ENCODE results near the gene ODF4. TPM values are rescaled to one million over a fixed set of nuclear protein-coding genes. Genes with fewer than 3 reads are reported as not detected.

The ODF4 gene
- total and polyA plus RNA-seq, 7 experiments from 2014 or later = not detected

- Histone ChIP-seq H3K36me3 (ENCODE audit: control insufficient read depth in 2 of 3, insufficient read depth in 3 of 3, low read length in 3 of 3) (no peaks in the 10 kb centered on the region), H3K9me3 (ENCODE audit: control insufficient read depth in 2 of 3, low read length in 3 of 3) (no peaks in the 10 kb centered on the region), H3K27ac (ENCODE audit: low read depth, low read length) (no peak overlapping the region), H3K4me3 (ENCODE audit: low read length) (no peak overlapping the region), H3K4me1 (ENCODE audit: control insufficient read depth in 2 of 2, insufficient read depth in 2 of 2, low read length in 2 of 2) (peaks cover 4 to 11% of the 10 kb centered on the region in 2 donors), H3K27me3 (ENCODE audit: control insufficient read depth in 2 of 2, insufficient read depth in 2 of 2, low read length in 2 of 2) (peaks cover under 1 to 3% of the 10 kb centered on the region in 2 donors)
- Mint-ChIP-seq H3K4me1 (peaks cover 11 to 18% (median 13%) of the 10 kb centered on the region in 7 donors), H3K27me3 (peaks cover 21 to 38% (median 26%) of the 10 kb centered on the region in 5 donors), H3K27ac (no peak overlapping the region), H3K4me3 (no peak overlapping the region), H3K9me3 (peaks cover 0 to 3% (median 0%) of the 10 kb centered on the region in 11 donors), H3K36me3 (no peaks in the 10 kb centered on the region)
- DNase-seq (no peak), ATAC-seq (no peak)
- intact Hi-C loops (cut with micrococcal nuclease) = no loop called here
- ChIA-PET POLR2A (no interaction called here), CTCF (interaction anchor here (1.2 kb wide), 1 partner anchor 16 kb away, joined by 3 read pairs; no protein-coding TSS in a partner anchor)
Measured at GRCh38 chr17:8322061-8322460, 17.6 kb upstream of the ODF4 start.

GRCh38 chr17:8324132-8324531 lies 15.5 kb upstream of the ODF4 start:
- intact Hi-C loops (cut with micrococcal nuclease) = no loop called here
- Mint-ChIP-seq H3K9me3 (peaks cover 0 to 3% (median 0%) of the 10 kb centered on the region in 11 donors), H3K36me3 (no peaks in the 10 kb centered on the region), H3K27ac (no peak overlapping the region), H3K4me1 (peaks cover 11 to 23% (median 16%) of the 10 kb centered on the region in 7 donors), H3K27me3 (peaks cover 32 to 52% (median 35%) of the 10 kb centered on the region in 5 donors), H3K4me3 (no peak overlapping the region)
- Histone ChIP-seq H3K36me3 (ENCODE audit: control insufficient read depth in 2 of 3, insufficient read depth in 3 of 3, low read length in 3 of 3) (no peaks in the 10 kb centered on the region), H3K4me1 (ENCODE audit: control insufficient read depth in 2 of 2, insufficient read depth in 2 of 2, low read length in 2 of 2) (peaks cover 4 to 12% of the 10 kb centered on the region in 2 donors), H3K4me3 (ENCODE audit: low read length) (no peak overlapping the region), H3K9me3 (ENCODE audit: control insufficient read depth in 2 of 3, low read length in 3 of 3) (no peaks in the 10 kb centered on the region), H3K27ac (ENCODE audit: low read depth, low read length) (no peak overlapping the region), H3K27me3 (ENCODE audit: control insufficient read depth in 2 of 2, insufficient read depth in 2 of 2, low read length in 2 of 2) (peaks cover 3 to 9% of the 10 kb centered on the region in 2 donors)
- ChIA-PET CTCF (no interaction called here), POLR2A (no interaction called here)
- ATAC-seq (no peak), DNase-seq (no peak)

- intact Hi-C loops (cut with micrococcal nuclease) = no loop called here
- Mint-ChIP-seq H3K27me3 (peaks cover 32 to 54% (median 35%) of the 10 kb centered on the region in 5 donors), H3K27ac (no peak overlapping the region), H3K4me3 (peak overlapping the region in 1 of 10 donors; percentile 44), H3K36me3 (no peaks in the 10 kb centered on the region), H3K4me1 (peaks cover 11 to 23% (median 16%) of the 10 kb centered on the region in 7 donors), H3K9me3 (peaks cover 0 to 3% (median 0%) of the 10 kb centered on the region in 11 donors)
- H3K4me1 ChIP-seq (ENCODE audit: control insufficient read depth in 2 of 2, insufficient read depth in 2 of 2, low read length in 2 of 2) = peaks cover 4 to 12% of the 10 kb centered on the region in 2 donors
- DNase-seq = no peak
- H3K36me3 ChIP-seq (ENCODE audit: control insufficient read depth in 2 of 3, insufficient read depth in 3 of 3, low read length in 3 of 3) = no peaks in the 10 kb centered on the region
- no peaks in the 10 kb centered on the region for H3K9me3 ChIP-seq (ENCODE audit: control insufficient read depth in 2 of 3, low read length in 3 of 3)
- H3K4me3 ChIP-seq (ENCODE audit: low read length) = no peak overlapping the region
- CTCF ChIA-PET = no interaction called here
- no peak for ATAC-seq
- peaks cover 3 to 9% of the 10 kb centered on the region in 2 donors for H3K27me3 ChIP-seq (ENCODE audit: control insufficient read depth in 2 of 2, insufficient read depth in 2 of 2, low read length in 2 of 2)
- POLR2A ChIA-PET = no interaction called here
- H3K27ac ChIP-seq (ENCODE audit: low read depth, low read length) = no peak overlapping the region
Measured at GRCh38 chr17:8324923-8325322, 14.7 kb upstream of the ODF4 start.

GRCh38 chr17:8326511-8327302 lies 12.9 kb upstream of the ODF4 start:
- Mint-ChIP-seq H3K4me3 (peak overlapping the region; percentile 36 to 83 (median 78)), H3K4me1 (peaks cover 11 to 23% (median 16%) of the 10 kb centered on the region in 7 donors), H3K27me3 (peaks cover 32 to 47% (median 35%) of the 10 kb centered on the region in 5 donors), H3K9me3 (peaks cover 0 to 3% (median 0%) of the 10 kb centered on the region in 11 donors), H3K27ac (peak overlapping the region in 1 of 9 donors; percentile 13), H3K36me3 (no peaks in the 10 kb centered on the region)
- H3K4me3 ChIP-seq (ENCODE audit: low read length) = peak overlapping the region; percentile 10
- ATAC-seq (peak; percentile 71), DNase-seq (peak in 7 of 9 donors; percentile 11 to 37 (median 25))
- CTCF ChIA-PET = no interaction called here
- peaks cover 4 to 12% of the 10 kb centered on the region in 2 donors for H3K4me1 ChIP-seq (ENCODE audit: control insufficient read depth in 2 of 2, insufficient read depth in 2 of 2, low read length in 2 of 2)
- no peaks in the 10 kb centered on the region for H3K9me3 ChIP-seq (ENCODE audit: control insufficient read depth in 2 of 3, low read length in 3 of 3)
- intact Hi-C loops (cut with micrococcal nuclease) = no loop called here
- no peaks in the 10 kb centered on the region for H3K36me3 ChIP-seq (ENCODE audit: control insufficient read depth in 2 of 3, insufficient read depth in 3 of 3, low read length in 3 of 3)
- H3K27me3 ChIP-seq (ENCODE audit: control insufficient read depth in 2 of 2, insufficient read depth in 2 of 2, low read length in 2 of 2) = peaks cover 3 to 9% of the 10 kb centered on the region in 2 donors
- no peak overlapping the region for H3K27ac ChIP-seq (ENCODE audit: low read depth, low read length)
- POLR2A ChIA-PET = interaction anchor here (0.8 kb wide), 1 partner anchor 10 kb away, joined by 3 read pairs; no protein-coding TSS in a partner anchor

GRCh38 chr17:8327303-8327649 lies 12.4 kb upstream of the ODF4 start:
- ATAC-seq (peak; percentile 14), DNase-seq (no peak)
- POLR2A ChIA-PET = no interaction called here
- H3K27ac ChIP-seq (ENCODE audit: low read depth, low read length) = no peak overlapping the region
- CTCF ChIA-PET = interaction anchor here (0.8 kb wide), 1 partner anchor 11 kb away, joined by 3 read pairs; no protein-coding TSS in a partner anchor
- H3K4me1 Mint-ChIP-seq = peaks cover 11 to 23% (median 16%) of the 10 kb centered on the region in 7 donors
- no peaks in the 10 kb centered on the region for H3K9me3 ChIP-seq (ENCODE audit: control insufficient read depth in 2 of 3, low read length in 3 of 3)
- H3K4me3 Mint-ChIP-seq = peak overlapping the region in 9 of 10 donors; percentile 36 to 83 (median 77)
- no peaks in the 10 kb centered on the region for H3K36me3 Mint-ChIP-seq
- H3K36me3 ChIP-seq (ENCODE audit: control insufficient read depth in 2 of 3, insufficient read depth in 3 of 3, low read length in 3 of 3) = no peaks in the 10 kb centered on the region
- H3K27me3 Mint-ChIP-seq = peaks cover 32 to 46% (median 35%) of the 10 kb centered on the region in 5 donors
- H3K27ac Mint-ChIP-seq = no peak overlapping the region
- H3K4me1 ChIP-seq (ENCODE audit: control insufficient read depth in 2 of 2, insufficient read depth in 2 of 2, low read length in 2 of 2) = peaks cover 4 to 12% of the 10 kb centered on the region in 2 donors
- intact Hi-C loops (cut with micrococcal nuclease) = no loop called here
- H3K9me3 Mint-ChIP-seq = peaks cover 0 to 3% (median 0%) of the 10 kb centered on the region in 11 donors
- peak overlapping the region; percentile 10 for H3K4me3 ChIP-seq (ENCODE audit: low read length)
- H3K27me3 ChIP-seq (ENCODE audit: control insufficient read depth in 2 of 2, insufficient read depth in 2 of 2, low read length in 2 of 2) = peaks cover 3 to 9% of the 10 kb centered on the region in 2 donors

- Mint-ChIP-seq H3K4me1 (peaks cover 0 to 9% (median 2%) of the 10 kb centered on the region in 7 donors), H3K4me3 (no peak overlapping the region), H3K27me3 (peaks cover 6 to 21% (median 16%) of the 10 kb centered on the region in 5 donors), H3K27ac (no peak overlapping the region), H3K36me3 (no peaks in the 10 kb centered on the region), H3K9me3 (peaks cover 0 to 4% (median 0%) of the 10 kb centered on the region in 11 donors)
- ChIA-PET CTCF (interaction anchor here (1.1 to 1.3 kb wide), 2 partner anchors 31 to 45 kb away, joined by 3 read pairs; partner anchors contain the start of gene KRABD2), POLR2A (interaction anchor here (0.7 kb wide), 1 partner anchor 16 kb away, joined by 3 read pairs; no protein-coding TSS in a partner anchor)
- H3K36me3 ChIP-seq (ENCODE audit: control insufficient read depth in 2 of 3, insufficient read depth in 3 of 3, low read length in 3 of 3) = no peaks in the 10 kb centered on the region
- no peak for DNase-seq
- H3K9me3 ChIP-seq (ENCODE audit: control insufficient read depth in 2 of 3, low read length in 3 of 3) = no peaks in the 10 kb centered on the region
- peaks cover 0 to under 1% of the 10 kb centered on the region in 2 donors for H3K4me1 ChIP-seq (ENCODE audit: control insufficient read depth in 2 of 2, insufficient read depth in 2 of 2, low read length in 2 of 2)
- no peak overlapping the region for H3K4me3 ChIP-seq (ENCODE audit: low read length)
- no peak overlapping the region for H3K27ac ChIP-seq (ENCODE audit: low read depth, low read length)
- ATAC-seq = no peak
- intact Hi-C loops (cut with micrococcal nuclease) = no loop called here
- peaks cover 0 to 8% of the 10 kb centered on the region in 2 donors for H3K27me3 ChIP-seq (ENCODE audit: control insufficient read depth in 2 of 2, insufficient read depth in 2 of 2, low read length in 2 of 2)
Measured at GRCh38 chr17:8332128-8332527, 7.5 kb upstream of the ODF4 start.

Measured in naive thymus-derived CD4-positive, alpha-beta T cell (primary cell).